K562 (cell line): Measurements from ENCODE around the gene OR51B5. TPM values are rescaled to one million over a fixed set of nuclear protein-coding genes. Genes with fewer than 3 reads are reported as not detected.

Source experiments
- ARID1B ChIP-seq: fragments of 450-650 bp; IDR thresholded peaks from 2 replicates; pipeline ENCODE4 v1.6.1; 2016; ENCODE audit warnings: antibody characterized with exemption, mild to moderate bottlenecking, inconsistent platforms
- ARID3A ChIP-seq: IDR thresholded peaks from 2 replicates; pipeline ENCODE4 v1.6.1; 2012; ENCODE audit warnings: low read depth, low read length, improper control_type of control experiment, borderline replicate concordance
- CBFA2T2 ChIP-seq: fragments of 450-650 bp; conservative IDR thresholded peaks from 2 replicates; pipeline ENCODE4 v1.6.1; 2017; ENCODE audit warnings: mild to moderate bottlenecking
- CCNT2 ChIP-seq: IDR thresholded peaks from 2 replicates; pipeline ENCODE4 v1.6.1; 2011; ENCODE audit warnings: borderline replicate concordance, low read depth, mild to moderate bottlenecking, moderate library complexity, mixed read lengths, low read length; ENCODE audit not compliant: insufficient read length; ENCODE audit errors: extremely low read depth
- ETV5 ChIP-seq: sonication (generic); formaldehyde crosslinking; IDR thresholded peaks from 2 replicates; pipeline ENCODE4 v1.4.0; 2020; ENCODE audit warnings: low read depth, mild to moderate bottlenecking, missing genetic modification reagents
- MEF2A ChIP-seq: IDR thresholded peaks from 2 replicates; pipeline ENCODE4 v1.6.1; 2011; ENCODE audit warnings: low read depth, mild to moderate bottlenecking, low read length, moderate library complexity; ENCODE audit not compliant: control insufficient read depth
- MXD1 ChIP-seq: fragments of 250-450 bp; sonication (Bioruptor Pico); IDR thresholded peaks from 2 replicates; pipeline ENCODE4 v1.8.0; 2021; ENCODE audit warnings: borderline replicate concordance, mild to moderate bottlenecking, moderate library complexity; ENCODE audit not compliant: poor library complexity, severe bottlenecking
- NCOR1 ChIP-seq: fragments of 450-650 bp; IDR thresholded peaks from 2 replicates; pipeline ENCODE4 v1.6.1; 2016; ENCODE audit warnings: mild to moderate bottlenecking, moderate library complexity
- RBM14 ChIP-seq: fragments of 200-400 bp; formaldehyde crosslinking; IDR thresholded peaks from 2 replicates; pipeline ENCODE4 v1.6.1; 2018; ENCODE audit warnings: low read depth, mild to moderate bottlenecking, low read length, moderate library complexity, borderline replicate concordance; ENCODE audit not compliant: insufficient read depth
- RBM17 ChIP-seq: fragments of 200-400 bp; formaldehyde crosslinking; IDR thresholded peaks from 2 replicates; pipeline ENCODE4 v1.6.1; 2017; ENCODE audit warnings: low read depth, mild to moderate bottlenecking, low read length, borderline replicate concordance
- SMAD4 ChIP-seq: fragments of 250-450 bp; sonication (Bioruptor Pico); conservative IDR thresholded peaks from 2 replicates; pipeline ENCODE4 v1.8.0; 2021; ENCODE audit warnings: inconsistent platforms, mild to moderate bottlenecking, moderate library complexity
- SMARCA4 ChIP-seq: fragments of 450-650 bp; IDR thresholded peaks from 2 replicates; pipeline ENCODE4 v1.6.1; 2016
- SMARCC2 ChIP-seq: fragments of 450-650 bp; IDR thresholded peaks from 2 replicates; pipeline ENCODE4 v1.6.1; 2017; ENCODE audit warnings: antibody characterized with exemption, moderate library complexity, mild to moderate bottlenecking, low read depth
- SREBF1 ChIP-seq: fragments of 150-350 bp; IDR thresholded peaks from 2 replicates; pipeline ENCODE4 v1.6.1; 2014; ENCODE audit warnings: antibody characterized with exemption, low read depth, low read length, borderline replicate concordance
- TBL1XR1 ChIP-seq, 2 experiments: IDR thresholded peaks; 2 replicates each; pipeline ENCODE4 v1.6.1; 2012; ENCODE audit warnings: improper control_type of control experiment in 2 of 2, low read length in 2 of 2, mild to moderate bottlenecking in 1 of 2
- TCF3 ChIP-seq: sonication (generic); formaldehyde crosslinking; IDR thresholded peaks from 2 replicates; pipeline ENCODE4 v1.4.0; 2020; ENCODE audit warnings: mild to moderate bottlenecking, missing genetic modification reagents
- TEAD4 ChIP-seq, 2 experiments: sonication (generic) in 1 of 2; formaldehyde crosslinking in 1 of 2; IDR thresholded peaks; 2 replicates each; pipeline versions ENCODE4 v1.6.1 to v1.8.0; 2012 to 2022; ENCODE audit warnings: borderline replicate concordance in 1 of 2, inconsistent platforms in 1 of 2, low read length in 1 of 2, mild to moderate bottlenecking in 1 of 2, missing genetic modification reagents in 1 of 2
- ZNF347 ChIP-seq: fragments of 450-650 bp; formaldehyde crosslinking; IDR thresholded peaks from 2 replicates; pipeline ENCODE4 v1.4.0; 2020; ENCODE audit warnings: low read depth, mild to moderate bottlenecking, moderate library complexity
- ZNF398 ChIP-seq: fragments of 250-450 bp; sonication (Bioruptor Pico); IDR thresholded peaks from 2 replicates; pipeline ENCODE4 v1.8.0; 2021; ENCODE audit warnings: moderate library complexity, mild to moderate bottlenecking, inconsistent platforms
- polyA plus RNA-seq, 8 experiments: library from polyadenylated mRNA; depleted of rRNA in 4 of 8; stranded (reverse) in 5 of 8; unstranded in 3 of 8; fragments of >200 nt; fragmentation: Nextera tagmentation in 2 of 8; fragmentation: Illumina TruSeq in 1 of 8; extraction: Ambion mirVana in 2 of 8; extraction: Trizol in 1 of 8; gene quantifications; 2 replicates each; pipeline versions ENCODE4 v1.2.1 to v1.2.3, GENCODE V29; 2011 to 2014; ENCODE audit warnings: inconsistent platforms in 1 of 8, missing spikeins in 1 of 8
- total RNA-seq, 7 experiments: library from RNA; depleted of rRNA in 6 of 7; stranded (reverse); fragments of >200 nt in 6 of 7; fragmentation: Illumina TruSeq in 2 of 7; extraction: Trizol in 2 of 7; gene quantifications; 2 replicates each; pipeline versions ENCODE4 v1.2.1 to v1.2.3, GENCODE V29; 2011 to 2021; ENCODE audit warnings: low replicate concordance in 1 of 7
- TF ChIP-seq, protein P1 (sequence below): fragments of 450-650 bp; IDR thresholded peaks from 2 replicates; pipeline ENCODE4 v1.6.1; 2017; ENCODE audit warnings: antibody characterized with exemption, mild to moderate bottlenecking

OR51B5 gene
- total and polyA plus RNA-seq, 9 of the 15 experiments (the other 6 are each of a cell fraction or from before 2014, with no cell fraction given), result 81.2 to 176 (median 113) TPM

- TF ChIP-seq ARID3A (peak; percentile 59; the same call in 1 of the 2 replicates), RBM14 (no peak), ZNF398 (CRISPR knock-in tag) (no peak), SMARCA4 (peak; percentile 40; the same call in 1 of the 2 replicates), MEF2A (peak; percentile 24; the same call in 1 of the 2 replicates), RBM17 (no peak), SMARCC2 (no peak), TEAD4 (IDR thresholded peaks at IDR 0.05; ENCODE audit: low read length) (peak; percentile 69), TEAD4 (CRISPR knock-in tag; IDR thresholded peaks at IDR 0.05; ENCODE audit: borderline replicate concordance) (no peak), SMAD4 (CRISPR knock-in tag) (peak; percentile 41; the same call in 1 of the 2 replicates), NCOR1 (peak; percentile 63), ZNF347 (CRISPR knock-in tag) (no peak), SREBF1 (no peak), CBFA2T2 (peak; percentile 57), TCF3 (peak; percentile 72), CCNT2 (peak; percentile 35), MXD1 (CRISPR knock-in tag) (no peak), ARID1B (peak; percentile 84), ETV5 (CRISPR knock-in tag) (peak; percentile 66), TBL1XR1 (IDR thresholded peaks at IDR 0.05; ENCODE audit: low read length in 2 of 2) (0 out of 4 replicates have a peak, but pooled peaks of 1 of the 2 experiments have one; percentile 32)
- TF ChIP-seq, protein P1, sequence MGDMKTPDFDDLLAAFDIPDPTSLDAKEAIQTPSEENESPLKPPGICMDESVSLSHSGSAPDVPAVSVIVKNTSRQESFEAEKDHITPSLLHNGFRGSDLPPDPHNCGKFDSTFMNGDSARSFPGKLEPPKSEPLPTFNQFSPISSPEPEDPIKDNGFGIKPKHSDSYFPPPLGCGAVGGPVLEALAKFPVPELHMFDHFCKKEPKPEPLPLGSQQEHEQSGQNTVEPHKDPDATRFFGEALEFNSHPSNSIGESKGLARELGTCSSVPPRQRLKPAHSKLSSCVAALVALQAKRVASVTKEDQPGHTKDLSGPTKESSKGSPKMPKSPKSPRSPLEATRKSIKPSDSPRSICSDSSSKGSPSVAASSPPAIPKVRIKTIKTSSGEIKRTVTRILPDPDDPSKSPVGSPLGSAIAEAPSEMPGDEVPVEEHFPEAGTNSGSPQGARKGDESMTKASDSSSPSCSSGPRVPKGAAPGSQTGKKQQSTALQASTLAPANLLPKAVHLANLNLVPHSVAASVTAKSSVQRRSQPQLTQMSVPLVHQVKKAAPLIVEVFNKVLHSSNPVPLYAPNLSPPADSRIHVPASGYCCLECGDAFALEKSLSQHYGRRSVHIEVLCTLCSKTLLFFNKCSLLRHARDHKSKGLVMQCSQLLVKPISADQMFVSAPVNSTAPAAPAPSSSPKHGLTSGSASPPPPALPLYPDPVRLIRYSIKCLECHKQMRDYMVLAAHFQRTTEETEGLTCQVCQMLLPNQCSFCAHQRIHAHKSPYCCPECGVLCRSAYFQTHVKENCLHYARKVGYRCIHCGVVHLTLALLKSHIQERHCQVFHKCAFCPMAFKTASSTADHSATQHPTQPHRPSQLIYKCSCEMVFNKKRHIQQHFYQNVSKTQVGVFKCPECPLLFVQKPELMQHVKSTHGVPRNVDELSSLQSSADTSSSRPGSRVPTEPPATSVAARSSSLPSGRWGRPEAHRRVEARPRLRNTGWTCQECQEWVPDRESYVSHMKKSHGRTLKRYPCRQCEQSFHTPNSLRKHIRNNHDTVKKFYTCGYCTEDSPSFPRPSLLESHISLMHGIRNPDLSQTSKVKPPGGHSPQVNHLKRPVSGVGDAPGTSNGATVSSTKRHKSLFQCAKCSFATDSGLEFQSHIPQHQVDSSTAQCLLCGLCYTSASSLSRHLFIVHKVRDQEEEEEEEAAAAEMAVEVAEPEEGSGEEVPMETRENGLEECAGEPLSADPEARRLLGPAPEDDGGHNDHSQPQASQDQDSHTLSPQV, result no peak
Measured at GRCh38 chr11:5335170-5335569, 8.2 kb downstream of the OR51B5 start (continued).
